A673 (cell line): ENCODE measurements around the gene SCAANT1.

Experiments
- EZH2 ChIP-seq: fragments of 200-600 bp; sonication (generic); IDR thresholded peaks from 2 replicates; pipeline ENCODE4 v1.6.1; 2017; ENCODE audit warnings: borderline replicate concordance, low read depth, mild to moderate bottlenecking, mixed read lengths, antibody characterized with exemption, low read length; ENCODE audit not compliant: poor library complexity, severe bottlenecking
- TF ChIP-seq, protein P1 (sequence below): fragments of 300-800, 200-600 bp; sonication (generic); conservative IDR thresholded peaks from 2 replicates; pipeline ENCODE4 v1.5.1; 2017; ENCODE audit warnings: low read depth, mild to moderate bottlenecking, antibody characterized with exemption, low read length, moderate library complexity, mixed read lengths

DNA sequence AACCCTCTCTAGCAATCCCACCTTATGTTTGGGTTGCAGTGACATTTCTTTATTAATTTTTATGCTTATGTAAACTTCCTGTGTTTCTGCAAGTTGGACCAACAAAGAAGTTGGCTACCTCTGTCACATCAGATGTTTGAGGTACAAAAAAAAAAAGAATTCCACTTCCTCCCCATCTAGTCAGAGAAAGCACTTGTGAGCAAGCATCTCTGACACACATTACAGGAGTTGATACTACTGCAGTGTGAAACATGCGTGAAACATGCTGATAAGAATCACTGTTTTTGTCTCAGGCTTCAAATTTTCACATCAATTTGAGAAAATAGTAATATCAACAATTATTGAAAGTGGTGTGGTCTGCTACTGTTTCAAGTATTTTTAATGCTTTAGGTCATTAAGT is 1.3 kb downstream of the SCAANT1 start:
- TF ChIP-seq, protein P1, sequence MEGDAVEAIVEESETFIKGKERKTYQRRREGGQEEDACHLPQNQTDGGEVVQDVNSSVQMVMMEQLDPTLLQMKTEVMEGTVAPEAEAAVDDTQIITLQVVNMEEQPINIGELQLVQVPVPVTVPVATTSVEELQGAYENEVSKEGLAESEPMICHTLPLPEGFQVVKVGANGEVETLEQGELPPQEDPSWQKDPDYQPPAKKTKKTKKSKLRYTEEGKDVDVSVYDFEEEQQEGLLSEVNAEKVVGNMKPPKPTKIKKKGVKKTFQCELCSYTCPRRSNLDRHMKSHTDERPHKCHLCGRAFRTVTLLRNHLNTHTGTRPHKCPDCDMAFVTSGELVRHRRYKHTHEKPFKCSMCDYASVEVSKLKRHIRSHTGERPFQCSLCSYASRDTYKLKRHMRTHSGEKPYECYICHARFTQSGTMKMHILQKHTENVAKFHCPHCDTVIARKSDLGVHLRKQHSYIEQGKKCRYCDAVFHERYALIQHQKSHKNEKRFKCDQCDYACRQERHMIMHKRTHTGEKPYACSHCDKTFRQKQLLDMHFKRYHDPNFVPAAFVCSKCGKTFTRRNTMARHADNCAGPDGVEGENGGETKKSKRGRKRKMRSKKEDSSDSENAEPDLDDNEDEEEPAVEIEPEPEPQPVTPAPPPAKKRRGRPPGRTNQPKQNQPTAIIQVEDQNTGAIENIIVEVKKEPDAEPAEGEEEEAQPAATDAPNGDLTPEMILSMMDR: no peak
- TF ChIP-seq EZH2: no peak
